ENCODE results near the gene MTM1. TPM values are rescaled to one million over a fixed set of nuclear protein-coding genes. Genes with fewer than 3 reads are reported as not detected.

MTM1 gene
- polyA plus RNA-seq, 3 donors: 6.5 to 23.4 (median 17.0) TPM

DNA sequence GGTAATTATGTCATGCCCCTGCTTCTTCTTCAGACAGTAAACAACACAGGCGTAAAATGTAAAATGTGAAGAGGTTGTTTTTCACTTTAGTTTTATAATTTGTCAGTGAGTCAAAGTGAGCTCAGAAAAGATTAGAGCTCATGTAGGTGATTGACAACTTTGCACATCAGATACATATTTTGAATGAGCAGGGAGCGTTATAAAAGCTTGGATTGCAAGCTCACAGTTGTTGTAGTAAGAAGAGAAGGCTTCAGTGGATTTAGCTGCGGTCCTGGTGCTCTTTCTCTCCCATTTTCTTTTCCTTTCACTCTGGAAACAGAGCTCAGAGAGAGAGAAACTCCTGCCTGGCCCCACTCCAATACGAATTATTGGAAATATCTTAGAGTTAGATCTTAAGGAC is 151.2 kb downstream of the MTM1 start:
- Histone ChIP-seq H4K20me1 (ENCODE audit: insufficient read depth, low read length) (no peaks in the 10 kb centered on the region), H3K9ac (ENCODE audit: insufficient read depth, low read length, poor library complexity, severe bottlenecking) (no peak overlapping the region), H3K4me1 (ENCODE audit: control insufficient read depth in 1 of 2, insufficient read depth in 2 of 2, low read length in 2 of 2) (no peaks in the 10 kb centered on the region), H3K36me3 (replicated peaks in 1 of 2; ENCODE audit: control insufficient read depth in 1 of 2, insufficient read depth in 2 of 2, low read length in 2 of 2) (peaks cover 5 to 15% of the 10 kb centered on the region in 2 donors), H3K4me2 (replicated peaks; ENCODE audit: extremely low read depth, low read length, poor library complexity, severe bottlenecking) (no peak overlapping the region), H3K27ac (ENCODE audit: low read depth in 1 of 2, low read length in 2 of 2) (no peak overlapping the region), H3K9me3 (replicated peaks in 1 of 2; ENCODE audit: control insufficient read depth in 1 of 2, insufficient read depth in 1 of 2, low read length in 2 of 2) (no peaks in the 10 kb centered on the region), H3K4me3 (replicated peaks in 1 of 3; ENCODE audit: low read depth in 2 of 3, low read length in 3 of 3) (no peak overlapping the region), H3K79me2 (ENCODE audit: insufficient read depth, low read length) (no peaks in the 10 kb centered on the region), H2AFZ (ENCODE audit: insufficient read depth, low read depth, low read length, poor library complexity, severe bottlenecking) (no peak overlapping the region), H3K27me3 (ENCODE audit: control insufficient read depth in 2 of 2, insufficient read depth in 2 of 2, low read length in 2 of 2) (no peaks in the 10 kb centered on the region)
- no peak for DNase-seq
- H3K27me3 Mint-ChIP-seq (ENCODE audit: low read depth in 3 of 3): peaks cover 0 to 2% (median 0%) of the 10 kb centered on the region in 3 donors
- TF ChIP-seq, protein P1, sequence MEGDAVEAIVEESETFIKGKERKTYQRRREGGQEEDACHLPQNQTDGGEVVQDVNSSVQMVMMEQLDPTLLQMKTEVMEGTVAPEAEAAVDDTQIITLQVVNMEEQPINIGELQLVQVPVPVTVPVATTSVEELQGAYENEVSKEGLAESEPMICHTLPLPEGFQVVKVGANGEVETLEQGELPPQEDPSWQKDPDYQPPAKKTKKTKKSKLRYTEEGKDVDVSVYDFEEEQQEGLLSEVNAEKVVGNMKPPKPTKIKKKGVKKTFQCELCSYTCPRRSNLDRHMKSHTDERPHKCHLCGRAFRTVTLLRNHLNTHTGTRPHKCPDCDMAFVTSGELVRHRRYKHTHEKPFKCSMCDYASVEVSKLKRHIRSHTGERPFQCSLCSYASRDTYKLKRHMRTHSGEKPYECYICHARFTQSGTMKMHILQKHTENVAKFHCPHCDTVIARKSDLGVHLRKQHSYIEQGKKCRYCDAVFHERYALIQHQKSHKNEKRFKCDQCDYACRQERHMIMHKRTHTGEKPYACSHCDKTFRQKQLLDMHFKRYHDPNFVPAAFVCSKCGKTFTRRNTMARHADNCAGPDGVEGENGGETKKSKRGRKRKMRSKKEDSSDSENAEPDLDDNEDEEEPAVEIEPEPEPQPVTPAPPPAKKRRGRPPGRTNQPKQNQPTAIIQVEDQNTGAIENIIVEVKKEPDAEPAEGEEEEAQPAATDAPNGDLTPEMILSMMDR (IDR thresholded peaks at IDR 0.05): no peak
- no peaks in the 10 kb centered on the region for H3K9me3 Mint-ChIP-seq
- no peak overlapping the region for H3K4me3 Mint-ChIP-seq
- peaks cover 3% of the 10 kb centered on the region for H3K4me1 Mint-ChIP-seq
- intact Hi-C loops (cut with micrococcal nuclease): no loop called here
- WGBS (ENCODE audit: insufficient coverage): no CpG with 5 or more reads among the region's 4 CpGs
- peaks cover 9 to 12% of the 10 kb centered on the region in 2 donors for H3K36me3 Mint-ChIP-seq
- no peak overlapping the region for H3K27ac Mint-ChIP-seq

Other genes with a start within 250 kb of the MTM1 start
- not detected for gene MAMLD1, start 205.3 kb upstream of the MTM1 start, polyA plus RNA-seq
- 10 to 100 TPM in 1 of 3 donors, 1 to 10 TPM in 2; 5.8 to 16.6 (median 6.1) TPM for gene MTMR1, start 124.8 kb downstream of the MTM1 start, polyA plus RNA-seq

Measured in CD14-positive monocyte (primary cell).